K562 (cell line): ENCODE measurements around the gene SPRED2. TPM values are rescaled to one million over a fixed set of nuclear protein-coding genes. Genes with fewer than 3 reads are reported as not detected.

Source experiments
- BRF1 ChIP-seq: IDR thresholded peaks from 3 replicates; pipeline ENCODE4 v1.6.1; 2011; ENCODE audit warnings: borderline replicate concordance, mild to moderate bottlenecking; ENCODE audit not compliant: insufficient read length; ENCODE audit errors: extremely low read depth
- ERF ChIP-seq: fragments of 450-650 bp; formaldehyde crosslinking; IDR thresholded peaks from 2 replicates; pipeline ENCODE4 v1.4.0; 2020; ENCODE audit warnings: mild to moderate bottlenecking, mixed read lengths
- PRPF4 ChIP-seq: fragments of 200-400 bp; formaldehyde crosslinking; IDR thresholded peaks from one replicate; pipeline ENCODE4 v1.6.1; 2017; ENCODE audit warnings: low read length, low read depth, mild to moderate bottlenecking; ENCODE audit not compliant: insufficient read depth, poor library complexity, severe bottlenecking
- RFX1 ChIP-seq: fragments of 450-650 bp; IDR thresholded peaks from 2 replicates; pipeline ENCODE4 v1.6.1; 2016; ENCODE audit warnings: mild to moderate bottlenecking, moderate library complexity
- SMAD4 ChIP-seq: fragments of 250-450 bp; sonication (Bioruptor Pico); conservative IDR thresholded peaks from 2 replicates; pipeline ENCODE4 v1.8.0; 2021; ENCODE audit warnings: inconsistent platforms, mild to moderate bottlenecking, moderate library complexity
- ZNF644 ChIP-seq: fragments of 200-800 bp; sonication (Bioruptor generic); IDR thresholded peaks from 2 replicates; pipeline ENCODE4 v1.6.1; 2016; ENCODE audit warnings: low read depth, missing genetic modification characterization, missing compliant biosample characterization
- ZNF785 ChIP-seq: fragments of 250-450 bp; sonication (Bioruptor Pico); IDR thresholded peaks from 2 replicates; pipeline ENCODE4 v1.4.0; 2020; ENCODE audit warnings: mild to moderate bottlenecking
- polyA plus RNA-seq, 8 experiments: library from polyadenylated mRNA; depleted of rRNA in 4 of 8; stranded (reverse) in 5 of 8; unstranded in 3 of 8; fragments of >200 nt; fragmentation: Nextera tagmentation in 2 of 8; fragmentation: Illumina TruSeq in 1 of 8; extraction: Ambion mirVana in 2 of 8; extraction: Trizol in 1 of 8; gene quantifications; 2 replicates each; pipeline versions ENCODE4 v1.2.1 to v1.2.3, GENCODE V29; 2011 to 2014; ENCODE audit warnings: inconsistent platforms in 1 of 8, missing spikeins in 1 of 8
- total RNA-seq, 7 experiments: library from RNA; depleted of rRNA in 6 of 7; stranded (reverse); fragments of >200 nt in 6 of 7; fragmentation: Illumina TruSeq in 2 of 7; extraction: Trizol in 2 of 7; gene quantifications; 2 replicates each; pipeline versions ENCODE4 v1.2.1 to v1.2.3, GENCODE V29; 2011 to 2021; ENCODE audit warnings: low replicate concordance in 1 of 7
- TF ChIP-seq, protein P1 (sequence below), 2 experiments: fragments of 450-650 bp; IDR thresholded peaks; 2 replicates each; pipeline ENCODE4 v1.6.1; 2018; ENCODE audit warnings: mild to moderate bottlenecking in 2 of 2, low read depth in 1 of 2; ENCODE audit not compliant: partially characterized antibody in 2 of 2
- TF ChIP-seq, protein P2 (sequence below): fragments of 250-450 bp; sonication (Bioruptor Pico); IDR thresholded peaks from 2 replicates; pipeline ENCODE4 v1.9.0; 2021; ENCODE audit warnings: mild to moderate bottlenecking, inconsistent platforms
- TF ChIP-seq, protein P3 (sequence below): fragments of 250-450 bp; sonication (Bioruptor Pico); IDR thresholded peaks from 2 replicates; pipeline ENCODE4 v1.8.0; 2022; ENCODE audit warnings: moderate library complexity, mild to moderate bottlenecking, inconsistent platforms
- TF ChIP-seq, protein P4 (sequence below): sonication (generic); formaldehyde crosslinking; IDR thresholded peaks from 2 replicates; pipeline ENCODE4 v1.8.0; 2022; ENCODE audit warnings: missing genetic modification reagents, mild to moderate bottlenecking, borderline replicate concordance

The SPRED2 gene
- total and polyA plus RNA-seq, 9 of the 15 experiments (the other 6 are each of a cell fraction or from before 2014, with no cell fraction given): 4.6 to 50.8 (median 14.1) TPM

GRCh38 chr2:65430603-65431420, 1.6 kb downstream of the SPRED2 start (continued):
- TF ChIP-seq, protein P1, sequence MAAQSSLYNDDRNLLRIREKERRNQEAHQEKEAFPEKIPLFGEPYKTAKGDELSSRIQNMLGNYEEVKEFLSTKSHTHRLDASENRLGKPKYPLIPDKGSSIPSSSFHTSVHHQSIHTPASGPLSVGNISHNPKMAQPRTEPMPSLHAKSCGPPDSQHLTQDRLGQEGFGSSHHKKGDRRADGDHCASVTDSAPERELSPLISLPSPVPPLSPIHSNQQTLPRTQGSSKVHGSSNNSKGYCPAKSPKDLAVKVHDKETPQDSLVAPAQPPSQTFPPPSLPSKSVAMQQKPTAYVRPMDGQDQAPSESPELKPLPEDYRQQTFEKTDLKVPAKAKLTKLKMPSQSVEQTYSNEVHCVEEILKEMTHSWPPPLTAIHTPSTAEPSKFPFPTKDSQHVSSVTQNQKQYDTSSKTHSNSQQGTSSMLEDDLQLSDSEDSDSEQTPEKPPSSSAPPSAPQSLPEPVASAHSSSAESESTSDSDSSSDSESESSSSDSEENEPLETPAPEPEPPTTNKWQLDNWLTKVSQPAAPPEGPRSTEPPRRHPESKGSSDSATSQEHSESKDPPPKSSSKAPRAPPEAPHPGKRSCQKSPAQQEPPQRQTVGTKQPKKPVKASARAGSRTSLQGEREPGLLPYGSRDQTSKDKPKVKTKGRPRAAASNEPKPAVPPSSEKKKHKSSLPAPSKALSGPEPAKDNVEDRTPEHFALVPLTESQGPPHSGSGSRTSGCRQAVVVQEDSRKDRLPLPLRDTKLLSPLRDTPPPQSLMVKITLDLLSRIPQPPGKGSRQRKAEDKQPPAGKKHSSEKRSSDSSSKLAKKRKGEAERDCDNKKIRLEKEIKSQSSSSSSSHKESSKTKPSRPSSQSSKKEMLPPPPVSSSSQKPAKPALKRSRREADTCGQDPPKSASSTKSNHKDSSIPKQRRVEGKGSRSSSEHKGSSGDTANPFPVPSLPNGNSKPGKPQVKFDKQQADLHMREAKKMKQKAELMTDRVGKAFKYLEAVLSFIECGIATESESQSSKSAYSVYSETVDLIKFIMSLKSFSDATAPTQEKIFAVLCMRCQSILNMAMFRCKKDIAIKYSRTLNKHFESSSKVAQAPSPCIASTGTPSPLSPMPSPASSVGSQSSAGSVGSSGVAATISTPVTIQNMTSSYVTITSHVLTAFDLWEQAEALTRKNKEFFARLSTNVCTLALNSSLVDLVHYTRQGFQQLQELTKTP (IDR thresholded peaks at IDR 0.05; ENCODE audit: low read depth in 1 of 2, partially characterized antibody in 2 of 2): no peak
- TF ChIP-seq ZNF644 (tag) (no peak), ERF (CRISPR knock-in tag) (no peak), BRF1 (no peak), RFX1 (no peak), ZNF785 (CRISPR knock-in tag) (no peak), SMAD4 (CRISPR knock-in tag) (0 out of 2 replicates have a peak, but pooled peaks have one; percentile 19), PRPF4 (no peak)
- TF ChIP-seq, protein P2, sequence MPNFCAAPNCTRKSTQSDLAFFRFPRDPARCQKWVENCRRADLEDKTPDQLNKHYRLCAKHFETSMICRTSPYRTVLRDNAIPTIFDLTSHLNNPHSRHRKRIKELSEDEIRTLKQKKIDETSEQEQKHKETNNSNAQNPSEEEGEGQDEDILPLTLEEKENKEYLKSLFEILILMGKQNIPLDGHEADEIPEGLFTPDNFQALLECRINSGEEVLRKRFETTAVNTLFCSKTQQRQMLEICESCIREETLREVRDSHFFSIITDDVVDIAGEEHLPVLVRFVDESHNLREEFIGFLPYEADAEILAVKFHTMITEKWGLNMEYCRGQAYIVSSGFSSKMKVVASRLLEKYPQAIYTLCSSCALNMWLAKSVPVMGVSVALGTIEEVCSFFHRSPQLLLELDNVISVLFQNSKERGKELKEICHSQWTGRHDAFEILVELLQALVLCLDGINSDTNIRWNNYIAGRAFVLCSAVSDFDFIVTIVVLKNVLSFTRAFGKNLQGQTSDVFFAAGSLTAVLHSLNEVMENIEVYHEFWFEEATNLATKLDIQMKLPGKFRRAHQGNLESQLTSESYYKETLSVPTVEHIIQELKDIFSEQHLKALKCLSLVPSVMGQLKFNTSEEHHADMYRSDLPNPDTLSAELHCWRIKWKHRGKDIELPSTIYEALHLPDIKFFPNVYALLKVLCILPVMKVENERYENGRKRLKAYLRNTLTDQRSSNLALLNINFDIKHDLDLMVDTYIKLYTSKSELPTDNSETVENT (CRISPR knock-in tag): no peak
- TF ChIP-seq, protein P3, sequence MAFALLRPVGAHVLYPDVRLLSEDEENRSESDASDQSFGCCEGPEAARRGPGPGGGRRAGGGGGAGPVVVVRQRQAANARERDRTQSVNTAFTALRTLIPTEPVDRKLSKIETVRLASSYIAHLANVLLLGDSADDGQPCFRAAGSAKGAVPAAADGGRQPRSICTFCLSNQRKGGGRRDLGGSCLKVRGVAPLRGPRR (CRISPR knock-in tag): no peak
- TF ChIP-seq, protein P4, sequence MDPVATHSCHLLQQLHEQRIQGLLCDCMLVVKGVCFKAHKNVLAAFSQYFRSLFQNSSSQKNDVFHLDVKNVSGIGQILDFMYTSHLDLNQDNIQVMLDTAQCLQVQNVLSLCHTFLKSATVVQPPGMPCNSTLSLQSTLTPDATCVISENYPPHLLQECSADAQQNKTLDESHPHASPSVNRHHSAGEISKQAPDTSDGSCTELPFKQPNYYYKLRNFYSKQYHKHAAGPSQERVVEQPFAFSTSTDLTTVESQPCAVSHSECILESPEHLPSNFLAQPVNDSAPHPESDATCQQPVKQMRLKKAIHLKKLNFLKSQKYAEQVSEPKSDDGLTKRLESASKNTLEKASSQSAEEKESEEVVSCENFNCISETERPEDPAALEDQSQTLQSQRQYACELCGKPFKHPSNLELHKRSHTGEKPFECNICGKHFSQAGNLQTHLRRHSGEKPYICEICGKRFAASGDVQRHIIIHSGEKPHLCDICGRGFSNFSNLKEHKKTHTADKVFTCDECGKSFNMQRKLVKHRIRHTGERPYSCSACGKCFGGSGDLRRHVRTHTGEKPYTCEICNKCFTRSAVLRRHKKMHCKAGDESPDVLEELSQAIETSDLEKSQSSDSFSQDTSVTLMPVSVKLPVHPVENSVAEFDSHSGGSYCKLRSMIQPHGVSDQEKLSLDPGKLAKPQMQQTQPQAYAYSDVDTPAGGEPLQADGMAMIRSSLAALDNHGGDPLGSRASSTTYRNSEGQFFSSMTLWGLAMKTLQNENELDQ (CRISPR knock-in tag): no peak
